Activated CD8-positive, alpha-beta memory T cell treated with anti-CD3 and anti-CD28 coated beads, Interleukin-2, amount 50 U/mL, for 1 hour (primary cell): ENCODE measurements around the gene ZNF418.
A peak's percentile ranks its signal among the peaks of the same experiment; 100 is the strongest.
"Not testable (repeated sequence)": the region's sequence is repeated elsewhere in the genome, so short reads cannot be mapped to it uniquely, and the experiment has no call there.

Experiments
- DNase-seq: peaks from one replicate; pipeline ENCODE4 v3.0.0-alpha.2; 2020; ENCODE audit errors: extremely low read depth

Gene ZNF418

GRCh38 chr19:57934820-57935665 lies at the start of gene ZNF418:
Gene ZNF418 (minus strand): TSS chr19:57935402. CDS start chr19:57933822, 1,580 bp downstream.
- DNase-seq: no peak

GRCh38 chr19:57978586-57979289 lies 43.5 kb upstream of the ZNF418 start:
- DNase-seq: no peak

- DNase-seq: no peak
These were observed 39.2 kb upstream of the ZNF418 start, which contains the start of gene C19orf18 for GRCh38 chr19:57974434-57974833. Gene C19orf18 (minus strand): TSS chr19:57974534. CDS start chr19:57974432, 102 bp downstream.

GRCh38 chr19:57964761-57965160 lies 29.6 kb upstream of the ZNF418 start:
- DNase-seq: no peak

GRCh38 chr19:57961785-57962184 lies 26.6 kb upstream of the ZNF418 start:
- no peak for DNase-seq

GRCh38 chr19:57954996-57955395 lies 19.8 kb upstream of the ZNF418 start:
- no peak for DNase-seq

GRCh38 chr19:57949702-57950101 lies 14.5 kb upstream of the ZNF418 start:
- no peak for DNase-seq

GRCh38 chr19:57949296-57949695 lies 14.1 kb upstream of the ZNF418 start:
- no peak for DNase-seq

GRCh38 chr19:57947419-57948134 lies 12.4 kb upstream of the ZNF418 start, which contains the start of gene ZNF256:
Gene ZNF256 (minus strand): TSS chr19:57947706. CDS start chr19:57947474, 232 bp downstream.
- DNase-seq: peak; percentile 70

GRCh38 chr19:57947088-57947418 lies 11.9 kb upstream of the ZNF418 start:
- no peak for DNase-seq

GRCh38 chr19:57946316-57946715 lies 11.1 kb upstream of the ZNF418 start:
- no peak for DNase-seq

GRCh38 chr19:57941593-57941992 lies 6.4 kb upstream of the ZNF418 start:
- DNase-seq: no peak

- DNase-seq: no peak
These were observed 529 bp upstream of the ZNF418 start for GRCh38 chr19:57935731-57936130.

- DNase-seq: no peak
These were observed 7.6 kb downstream of the ZNF418 start for GRCh38 chr19:57927587-57927986.

- peak; percentile 70 for DNase-seq
These were observed 18.8 kb downstream of the ZNF418 start, which contains the start of gene ZNF417 for GRCh38 chr19:57916168-57916995. Gene ZNF417 (minus strand): TSS chr19:57916592. CDS start chr19:57916411, 181 bp downstream.

- no peak for DNase-seq
These were observed 20.7 kb downstream of the ZNF418 start for GRCh38 chr19:57914531-57914930.

- no peak for DNase-seq
These were observed 27.8 kb downstream of the ZNF418 start for GRCh38 chr19:57907394-57907793.

- DNase-seq: no peak
These were observed 29.9 kb downstream of the ZNF418 start for GRCh38 chr19:57905258-57905657.

GRCh38 chr19:57903618-57904184 lies 31.5 kb downstream of the ZNF418 start:
- no peak for DNase-seq

GRCh38 chr19:57900311-57900710 lies 34.9 kb downstream of the ZNF418 start:
- DNase-seq: no peak

GRCh38 chr19:57890706-57891105 lies 44.5 kb downstream of the ZNF418 start:
- DNase-seq: not testable (repeated sequence)
